Osteocyte (in vitro differentiated cells): ENCODE results near the gene ZBTB33. TPM values are rescaled to one million over a fixed set of nuclear protein-coding genes. Genes with fewer than 3 reads are reported as not detected.

Experiments used
- DNase-seq: peaks from one replicate; pipeline ENCODE4 v3.0.0; 2021; ENCODE audit warnings: mixed read lengths; ENCODE audit not compliant: unreplicated experiment; ENCODE audit errors: extremely low spot score
- H3K27ac Mint-ChIP-seq: one replicate; pipeline ENCODE4 v1.8.0; 2021; ENCODE audit warnings: mild to moderate bottlenecking, mixed read lengths; ENCODE audit not compliant: unreplicated experiment
- H3K27me3 Mint-ChIP-seq: one replicate; pipeline ENCODE4 v1.8.0; 2021; ENCODE audit warnings: mixed read lengths; ENCODE audit not compliant: unreplicated experiment
- H3K36me3 Mint-ChIP-seq: one replicate; pipeline ENCODE4 v1.8.0; 2021; ENCODE audit warnings: mixed read lengths; ENCODE audit not compliant: unreplicated experiment
- H3K4me1 Mint-ChIP-seq: one replicate; pipeline ENCODE4 v1.8.0; 2021; ENCODE audit warnings: mixed read lengths; ENCODE audit not compliant: unreplicated experiment
- H3K4me3 Mint-ChIP-seq: one replicate; pipeline ENCODE4 v1.8.0; 2021; ENCODE audit warnings: mild to moderate bottlenecking, moderate library complexity, mixed read lengths; ENCODE audit not compliant: unreplicated experiment
- H3K9me3 Mint-ChIP-seq: one replicate; pipeline ENCODE4 v1.8.0; 2021; ENCODE audit warnings: mixed read lengths; ENCODE audit not compliant: unreplicated experiment
- total RNA-seq: library from RNA; stranded (reverse); gene quantifications from 2 replicates; pipeline ENCODE4 v1.2.1, GENCODE V29; 2021
- TF ChIP-seq, protein P1 (sequence below): fragments of 200-600 bp; sonication (generic); IDR thresholded peaks from 2 replicates; pipeline ENCODE4 v1.5.0; 2021; ENCODE audit warnings: antibody characterized with exemption, mild to moderate bottlenecking, moderate library complexity

The ZBTB33 gene
- total RNA-seq, 1 donor from 2014 or later: 14.3 TPM

DNA sequence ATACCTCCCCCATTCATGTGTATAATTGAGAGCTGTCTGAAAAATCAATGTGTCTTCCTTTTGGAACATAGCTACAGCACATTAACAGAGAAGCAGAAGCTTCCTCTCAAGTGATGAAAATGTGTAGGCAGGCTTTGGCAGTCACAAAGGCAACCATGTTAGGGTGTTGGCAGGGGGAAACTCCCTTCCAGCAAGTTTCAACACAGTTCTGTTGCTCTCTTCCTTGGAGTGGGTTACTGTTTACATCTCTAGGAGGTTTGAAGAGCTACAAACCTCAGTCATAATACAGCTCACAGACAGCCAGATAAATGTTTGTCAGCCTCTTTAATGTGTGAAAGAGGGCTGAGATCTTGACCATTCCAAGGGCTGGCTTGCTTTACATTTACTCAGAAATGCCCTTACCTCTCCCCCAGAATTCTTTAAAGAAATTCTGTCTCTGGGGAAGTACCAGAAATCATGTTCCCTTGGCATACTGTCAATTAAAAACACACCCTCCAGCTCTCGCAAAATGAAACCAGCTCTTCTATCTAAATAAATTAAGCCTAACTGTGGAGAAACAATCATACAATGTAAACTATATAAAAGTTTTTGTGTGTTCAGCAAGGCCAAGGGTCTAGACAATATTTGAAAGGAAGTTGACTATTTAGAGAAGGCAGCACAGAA is 18.9 kb downstream of the ZBTB33 start:
- Mint-ChIP-seq H3K9me3 (peaks cover 4% of the 10 kb centered on the region), H3K27ac (peak overlapping the region; percentile 23), H3K36me3 (no peaks in the 10 kb centered on the region), H3K27me3 (no peaks in the 10 kb centered on the region), H3K4me3 (no peak overlapping the region), H3K4me1 (peaks cover 6% of the 10 kb centered on the region)
- no peak for DNase-seq
- TF ChIP-seq, protein P1, sequence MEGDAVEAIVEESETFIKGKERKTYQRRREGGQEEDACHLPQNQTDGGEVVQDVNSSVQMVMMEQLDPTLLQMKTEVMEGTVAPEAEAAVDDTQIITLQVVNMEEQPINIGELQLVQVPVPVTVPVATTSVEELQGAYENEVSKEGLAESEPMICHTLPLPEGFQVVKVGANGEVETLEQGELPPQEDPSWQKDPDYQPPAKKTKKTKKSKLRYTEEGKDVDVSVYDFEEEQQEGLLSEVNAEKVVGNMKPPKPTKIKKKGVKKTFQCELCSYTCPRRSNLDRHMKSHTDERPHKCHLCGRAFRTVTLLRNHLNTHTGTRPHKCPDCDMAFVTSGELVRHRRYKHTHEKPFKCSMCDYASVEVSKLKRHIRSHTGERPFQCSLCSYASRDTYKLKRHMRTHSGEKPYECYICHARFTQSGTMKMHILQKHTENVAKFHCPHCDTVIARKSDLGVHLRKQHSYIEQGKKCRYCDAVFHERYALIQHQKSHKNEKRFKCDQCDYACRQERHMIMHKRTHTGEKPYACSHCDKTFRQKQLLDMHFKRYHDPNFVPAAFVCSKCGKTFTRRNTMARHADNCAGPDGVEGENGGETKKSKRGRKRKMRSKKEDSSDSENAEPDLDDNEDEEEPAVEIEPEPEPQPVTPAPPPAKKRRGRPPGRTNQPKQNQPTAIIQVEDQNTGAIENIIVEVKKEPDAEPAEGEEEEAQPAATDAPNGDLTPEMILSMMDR: no peak

DNA sequence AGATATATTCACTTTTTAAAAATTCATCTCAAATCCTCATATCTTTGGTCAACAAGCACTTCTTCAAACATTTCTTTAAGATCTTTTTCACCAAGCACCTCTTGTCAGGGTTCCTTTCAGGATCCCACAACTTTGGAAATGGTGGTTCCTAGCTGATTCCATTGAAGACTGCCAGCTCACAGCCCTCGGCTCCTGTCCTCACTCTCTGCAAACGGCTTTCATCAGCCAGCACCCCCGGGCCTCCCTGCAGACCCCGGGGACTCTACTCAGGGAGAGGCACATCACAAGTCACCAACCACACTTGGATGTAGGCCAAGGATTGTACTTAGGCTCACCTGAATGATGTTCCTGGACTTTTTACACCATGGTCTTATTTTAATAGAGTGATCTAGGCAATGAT is 20.0 kb downstream of the ZBTB33 start:
- no peak overlapping the region for H3K27ac Mint-ChIP-seq
- peaks cover 3% of the 10 kb centered on the region for H3K27me3 Mint-ChIP-seq
- H3K4me1 Mint-ChIP-seq: peaks cover 6% of the 10 kb centered on the region
- TF ChIP-seq, protein P1: no peak
- H3K9me3 Mint-ChIP-seq: peaks cover 4% of the 10 kb centered on the region
- H3K36me3 Mint-ChIP-seq: no peaks in the 10 kb centered on the region
- DNase-seq: no peak
- no peak overlapping the region for H3K4me3 Mint-ChIP-seq

DNA sequence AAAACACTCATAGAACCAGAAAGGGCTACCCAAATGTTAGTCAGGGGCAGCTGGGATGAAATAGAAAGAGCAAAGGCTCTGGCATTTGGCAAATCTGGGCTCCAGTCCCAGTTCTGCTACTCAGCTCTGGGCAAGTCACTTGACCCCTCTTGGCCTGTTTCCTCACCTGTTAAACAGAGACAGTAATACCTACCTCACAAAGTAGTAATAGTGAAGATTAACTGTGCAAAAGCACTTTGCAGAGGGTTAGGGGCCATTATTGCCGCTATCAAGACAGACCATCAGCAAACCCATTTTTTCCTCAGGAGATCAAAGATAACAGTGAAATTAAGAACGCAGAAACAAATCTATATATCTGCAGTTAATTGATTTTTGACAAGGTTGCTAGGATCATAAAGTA is 20.6 kb downstream of the ZBTB33 start:
- no peak for DNase-seq
- Mint-ChIP-seq H3K27me3 (peaks cover 3% of the 10 kb centered on the region), H3K4me3 (no peak overlapping the region), H3K27ac (no peak overlapping the region), H3K9me3 (peaks cover 4% of the 10 kb centered on the region), H3K36me3 (no peaks in the 10 kb centered on the region), H3K4me1 (peaks cover 6% of the 10 kb centered on the region)
- TF ChIP-seq, protein P1: no peak

DNA sequence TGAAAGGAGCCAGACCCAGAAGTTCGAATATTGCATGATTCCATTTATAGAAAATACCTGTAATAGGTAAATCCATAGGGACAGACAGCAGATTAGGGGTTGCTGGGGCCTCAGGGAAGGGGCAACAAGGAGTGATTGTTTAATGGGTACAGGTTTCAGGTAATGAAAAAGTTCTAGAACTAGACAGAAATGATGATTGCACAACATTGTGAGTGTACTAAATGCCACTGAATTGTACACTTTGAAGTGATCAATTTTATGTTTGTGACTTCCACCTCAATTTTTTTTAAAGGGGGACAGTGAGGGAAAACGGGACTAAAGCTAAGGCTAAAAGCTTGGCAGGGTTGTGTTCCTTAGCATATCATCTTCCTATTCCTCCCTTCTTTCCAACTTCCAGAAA is 23.5 kb downstream of the ZBTB33 start:
- H3K36me3 Mint-ChIP-seq: no peaks in the 10 kb centered on the region

DNA sequence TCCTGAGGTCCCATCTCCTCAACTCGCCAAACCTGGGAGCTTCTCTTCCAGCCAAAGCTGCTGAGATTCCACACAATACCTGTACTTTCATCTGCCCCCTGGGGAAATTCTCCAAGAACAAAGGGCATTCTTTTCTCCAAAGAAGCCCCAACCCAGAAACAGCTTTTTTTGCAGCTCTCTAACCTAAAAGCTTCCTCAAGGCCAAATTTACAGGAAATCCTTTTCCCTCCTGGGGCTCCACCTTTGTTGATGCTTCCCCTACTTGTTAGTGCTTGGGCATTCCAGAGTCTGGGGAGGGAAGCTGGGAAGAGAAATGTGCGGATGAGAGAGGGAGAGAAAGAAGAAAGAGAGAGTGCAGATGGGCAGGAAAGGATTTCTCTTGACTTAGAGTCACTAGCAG is 24.3 kb downstream of the ZBTB33 start:
- DNase-seq: no peak
- TF ChIP-seq, protein P1: no peak
- Mint-ChIP-seq H3K27ac (no peak overlapping the region), H3K4me3 (no peak overlapping the region), H3K27me3 (peaks cover 3% of the 10 kb centered on the region), H3K4me1 (peaks cover 1% of the 10 kb centered on the region), H3K9me3 (peaks cover 6% of the 10 kb centered on the region), H3K36me3 (no peaks in the 10 kb centered on the region)

More for the DNA sequence above, 23.5 kb downstream of the ZBTB33 start:
- Mint-ChIP-seq H3K4me1 (peaks cover 6% of the 10 kb centered on the region), H3K9me3 (peaks cover 9% of the 10 kb centered on the region), H3K27me3 (peaks cover 3% of the 10 kb centered on the region), H3K4me3 (no peak overlapping the region), H3K27ac (no peak overlapping the region)
- no peak for DNase-seq
- TF ChIP-seq, protein P1: no peak
